GM12891 (cell line): ENCODE measurements around the gene CYB5R4.
A peak's percentile ranks its signal among the peaks of the same experiment; 100 is the strongest.
"Not testable (repeated sequence)": the region's sequence is repeated elsewhere in the genome, so short reads cannot be mapped to it uniquely, and the experiment has no call there.

Experiments used
- DNase-seq: peaks from one replicate; pipeline ENCODE4 v3.0.0; 2011; ENCODE audit warnings: low spot score; ENCODE audit not compliant: insufficient read length
- FAIRE-seq: peaks from 2 replicates; lab custom pipeline; 2011; peaks lifted over from hg19 to GRCh38; lab: Jason Lieb, UNC
- PAX5 ChIP-seq: IDR thresholded peaks from 2 replicates; pipeline ENCODE4 v1.6.1; 2011; ENCODE audit warnings: low read length, moderate library complexity, mild to moderate bottlenecking; ENCODE audit not compliant: insufficient read depth, severe bottlenecking
- POLR2A ChIP-seq: IDR thresholded peaks from 2 replicates; pipeline ENCODE4 v1.6.1; 2011; ENCODE audit warnings: low read depth, low read length, control low read depth
- POLR2AphosphoS5 ChIP-seq: IDR thresholded peaks from 2 replicates; pipeline ENCODE4 v1.6.1; 2011; ENCODE audit warnings: low read depth, low read length, control low read depth
- POU2F2 ChIP-seq: IDR thresholded peaks from 2 replicates; pipeline ENCODE4 v1.6.1; 2011; ENCODE audit warnings: low read depth, mild to moderate bottlenecking, control low read depth, low read length, moderate library complexity
- SPI1 ChIP-seq: IDR thresholded peaks from 2 replicates; pipeline ENCODE4 v1.6.1; 2011; ENCODE audit warnings: low read depth, low read length, control low read depth
- TAF1 ChIP-seq: IDR thresholded peaks from 2 replicates; pipeline ENCODE4 v1.6.1; 2011; ENCODE audit warnings: low read depth, low read length, control low read depth

CYB5R4 gene

GRCh38 chr6:83928286-83928685 lies 68.8 kb downstream of the CYB5R4 start:
- DNase-seq (no peak), FAIRE-seq (no peak)
- no peak for TF ChIP-seq SPI1
- no peak for TF ChIP-seq POLR2AphosphoS5
- TF ChIP-seq PAX5, result no peak
- TF ChIP-seq POU2F2, result no peak
- no peak for TF ChIP-seq TAF1
- TF ChIP-seq POLR2A, result no peak

DNA sequence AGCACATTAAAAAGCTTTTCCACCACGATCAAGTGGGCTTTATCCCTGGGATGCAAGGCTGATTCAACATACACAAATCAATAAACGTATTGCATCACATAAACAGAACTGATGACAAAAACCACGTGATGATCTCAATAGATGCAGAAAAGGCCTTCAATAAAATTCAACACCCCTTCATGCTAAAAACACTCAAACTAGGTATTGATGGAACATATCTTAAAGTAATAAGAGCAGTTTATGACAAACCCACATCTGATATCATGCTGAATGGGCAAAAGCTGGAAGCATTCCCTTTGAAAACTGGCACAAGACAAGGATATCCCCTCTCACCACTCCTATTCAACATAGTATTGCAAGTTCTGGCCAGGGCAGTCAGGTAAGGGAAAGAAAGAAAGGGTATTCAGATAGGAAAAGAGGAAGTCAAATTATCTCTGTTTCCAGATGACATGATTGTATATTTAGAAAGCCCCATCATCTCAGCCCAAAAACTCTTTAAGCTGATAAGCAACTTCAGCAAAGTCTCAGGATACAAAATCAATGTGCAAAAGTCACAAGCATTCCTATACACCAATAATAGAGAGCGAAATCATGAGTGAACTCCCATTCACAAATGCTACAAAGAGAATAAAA lies 86.8 kb downstream of the CYB5R4 start:
- not testable (repeated sequence) for FAIRE-seq, DNase-seq
- TF ChIP-seq SPI1, result peak; percentile 29; the same call in 1 of the 2 replicates

DNA sequence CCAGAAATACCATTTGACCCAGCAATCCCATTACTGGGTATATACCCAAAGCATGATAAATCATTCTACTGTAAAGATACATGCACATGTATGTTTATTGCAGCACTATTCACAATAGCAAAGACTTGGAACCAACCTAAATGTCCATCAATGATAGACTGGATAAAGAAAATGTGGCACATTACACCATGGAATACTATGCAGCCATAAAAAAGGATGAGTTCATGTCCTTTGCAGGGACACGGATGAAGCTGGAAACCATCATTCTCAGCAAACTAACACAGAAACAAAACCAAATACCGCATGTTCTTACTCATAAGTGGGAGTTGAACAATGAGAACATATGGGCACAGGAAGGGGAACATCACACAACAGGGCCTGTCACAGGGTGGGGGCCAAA lies 88.5 kb downstream of the CYB5R4 start:
- DNase-seq, FAIRE-seq: not testable (repeated sequence)

DNA sequence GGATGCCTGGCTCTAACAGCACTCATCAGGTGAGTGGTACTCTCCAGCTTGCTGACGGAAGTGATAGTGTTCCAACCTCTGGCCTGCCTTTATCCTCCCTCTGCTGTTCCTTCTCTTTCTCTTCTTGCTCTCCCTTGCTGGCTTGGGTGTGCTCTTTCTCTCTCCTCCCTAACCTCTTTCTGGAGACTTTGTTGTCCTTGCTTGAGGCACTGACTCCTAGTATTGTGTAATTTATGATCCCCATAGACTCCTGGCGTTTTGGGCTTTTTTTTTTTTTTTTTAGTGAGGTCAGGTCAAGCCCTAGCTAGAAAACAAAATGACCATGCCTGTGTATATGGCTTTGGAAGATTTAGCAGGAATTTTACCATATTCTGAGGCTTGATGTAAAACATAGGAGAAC lies 89.4 kb downstream of the CYB5R4 start:
- TF ChIP-seq POLR2AphosphoS5 (no peak), SPI1 (no peak), PAX5 (no peak), TAF1 (no peak), POU2F2 (no peak), POLR2A (no peak)
- FAIRE-seq, result no peak
- no peak for DNase-seq

DNA sequence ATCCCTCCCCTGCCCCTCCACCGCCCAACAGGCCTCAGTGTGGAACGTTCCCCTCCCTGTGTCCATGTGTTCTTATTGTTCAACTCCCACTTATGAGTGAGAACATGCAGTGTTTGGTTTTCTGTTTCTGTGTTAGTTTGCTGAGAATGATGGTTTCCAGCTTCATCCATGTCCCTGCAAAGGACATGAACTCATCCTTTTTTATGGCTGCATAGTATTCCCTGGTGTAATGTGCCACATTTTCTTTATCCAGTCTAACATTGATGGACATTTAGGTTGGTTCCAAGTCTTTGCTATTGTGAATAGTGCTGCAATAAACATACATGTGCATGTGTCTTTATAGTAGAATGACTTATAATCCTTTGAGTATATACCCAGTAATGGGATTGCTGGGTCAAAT lies 91.9 kb downstream of the CYB5R4 start:
- DNase-seq, FAIRE-seq: not testable (repeated sequence)

GRCh38 chr6:83952830-83953229 lies 93.3 kb downstream of the CYB5R4 start:
- FAIRE-seq (peak; percentile 13), DNase-seq (no peak)
- TF ChIP-seq TAF1 (no peak), POLR2AphosphoS5 (no peak), SPI1 (no peak), POLR2A (no peak), POU2F2 (no peak), PAX5 (no peak)

GRCh38 chr6:83954371-83954770 lies 94.9 kb downstream of the CYB5R4 start:
- no peak for TF ChIP-seq TAF1
- DNase-seq, result no peak
- no peak for FAIRE-seq

GRCh38 chr6:83958241-83958685 lies 98.8 kb downstream of the CYB5R4 start:
- no peak for FAIRE-seq
- TF ChIP-seq PAX5 (no peak), SPI1 (no peak), POLR2A (no peak), TAF1 (no peak), POU2F2 (no peak), POLR2AphosphoS5 (no peak)

DNA sequence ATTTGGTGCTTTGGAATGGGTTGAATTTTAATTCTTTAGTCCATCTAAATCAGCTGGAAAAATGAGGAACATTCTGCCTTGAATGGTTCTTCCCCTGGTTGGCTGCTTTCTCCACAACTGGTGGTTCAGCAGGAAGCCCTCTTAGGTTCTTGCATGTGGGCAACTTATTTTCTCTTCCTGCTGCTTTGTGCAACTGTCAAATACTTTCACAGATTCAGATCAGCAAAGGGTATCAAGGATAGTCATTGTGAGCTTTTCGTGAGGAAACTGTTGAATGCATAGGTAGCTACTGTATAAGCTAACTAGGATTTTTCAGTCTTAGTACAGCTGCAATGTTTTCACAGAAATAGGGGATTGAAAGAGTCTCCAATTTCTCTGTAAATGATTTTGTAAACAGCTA lies 101.2 kb downstream of the CYB5R4 start:
- FAIRE-seq, result no peak

More at GRCh38 chr6:83958241-83958685, 98.8 kb downstream of the CYB5R4 start:
- DNase-seq, result no peak

DNA sequence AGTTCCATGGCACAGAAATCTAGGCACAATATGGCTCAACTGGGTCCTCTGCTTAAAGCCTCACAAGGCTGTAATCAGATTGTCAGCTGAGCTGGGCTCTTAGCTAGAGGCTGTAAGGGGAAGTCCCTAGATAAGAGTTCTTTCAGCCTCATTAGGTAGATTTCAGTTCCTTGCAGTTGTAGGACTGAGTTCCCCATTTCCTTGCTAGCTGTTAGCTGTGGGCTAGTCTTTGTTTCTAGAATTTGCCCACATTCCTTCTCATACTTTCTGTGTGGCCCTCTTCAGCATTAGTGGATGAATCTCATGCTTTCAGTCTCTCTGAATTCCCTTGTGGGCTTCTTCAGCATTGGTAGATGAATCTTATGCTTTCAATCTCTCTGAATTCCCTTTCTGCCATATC lies 103.1 kb downstream of the CYB5R4 start:
- no peak for DNase-seq
- peak; percentile 5 for FAIRE-seq
- TF ChIP-seq SPI1 (peak; percentile 90), POLR2AphosphoS5 (no peak)

More for the DNA sequence above, 101.2 kb downstream of the CYB5R4 start:
- no peak for TF ChIP-seq TAF1
- TF ChIP-seq POLR2A, result no peak
- TF ChIP-seq PAX5, result no peak
- TF ChIP-seq POU2F2, result no peak
- TF ChIP-seq SPI1, result no peak
- TF ChIP-seq POLR2AphosphoS5, result no peak
- DNase-seq, result no peak

- TF ChIP-seq TAF1 (no peak), PAX5 (no peak), SPI1 (no peak), POU2F2 (no peak), POLR2A (no peak), POLR2AphosphoS5 (no peak)
- DNase-seq (no peak), FAIRE-seq (no peak)
Observed at GRCh38 chr6:83966539-83966938, 107.0 kb downstream of the CYB5R4 start.
